DMS153 (cell line): ENCODE data around the gene PLIN5.
"Not testable (repeated sequence)": the region's sequence is repeated elsewhere in the genome, so short reads cannot be mapped to it uniquely, and the experiment has no call there.

Experiments
- DNase-seq: peaks from one replicate; lab custom pipeline; 2025; lab: John Stamatoyannopoulos, UW

PLIN5 gene

DNA sequence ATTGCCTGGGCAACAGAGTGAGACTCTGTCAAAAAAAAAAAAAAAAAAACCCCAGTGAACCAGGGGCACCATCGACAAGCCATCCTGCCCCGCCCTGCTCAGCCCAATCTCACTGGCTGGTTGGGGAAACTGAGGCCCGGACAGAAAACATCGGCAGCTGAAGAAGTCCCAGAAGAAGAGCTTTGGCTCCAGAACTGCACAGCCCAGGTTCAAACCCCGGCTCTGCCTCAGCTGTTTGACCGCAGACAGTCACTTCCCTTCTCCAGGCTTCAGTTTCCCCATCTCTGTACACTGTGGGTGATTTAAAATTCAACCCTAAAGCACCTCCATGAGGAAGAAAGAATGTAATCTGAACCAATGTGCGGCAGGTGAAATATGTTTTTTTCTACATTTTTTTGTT is 33.9 kb upstream of the PLIN5 start:
- no peak for DNase-seq

DNA sequence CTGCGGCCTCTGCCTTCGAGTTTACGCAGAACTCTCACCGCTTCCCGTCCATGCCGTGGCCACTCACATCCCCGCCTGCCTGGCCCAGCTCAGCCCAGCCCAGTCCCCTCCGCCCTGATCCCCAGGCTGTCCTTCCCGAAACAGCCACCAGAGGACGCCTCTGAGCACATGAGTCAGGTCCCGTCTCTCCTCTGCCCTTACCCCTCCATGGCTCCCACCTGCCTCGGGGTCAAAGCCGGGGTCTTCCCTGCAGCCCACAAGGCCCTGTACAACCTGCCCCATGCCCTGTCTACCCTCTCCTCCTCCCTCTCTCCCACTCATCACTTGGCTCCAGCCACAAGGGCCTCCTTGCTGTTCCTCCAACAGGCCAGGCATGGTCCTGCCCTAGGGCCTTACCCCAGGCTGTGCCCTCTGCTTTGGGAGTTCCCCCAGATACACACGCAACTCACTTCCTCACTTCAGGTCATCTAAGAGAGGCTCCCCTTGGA is 32.6 kb upstream of the PLIN5 start:
- DNase-seq: peak; percentile 17

DNA sequence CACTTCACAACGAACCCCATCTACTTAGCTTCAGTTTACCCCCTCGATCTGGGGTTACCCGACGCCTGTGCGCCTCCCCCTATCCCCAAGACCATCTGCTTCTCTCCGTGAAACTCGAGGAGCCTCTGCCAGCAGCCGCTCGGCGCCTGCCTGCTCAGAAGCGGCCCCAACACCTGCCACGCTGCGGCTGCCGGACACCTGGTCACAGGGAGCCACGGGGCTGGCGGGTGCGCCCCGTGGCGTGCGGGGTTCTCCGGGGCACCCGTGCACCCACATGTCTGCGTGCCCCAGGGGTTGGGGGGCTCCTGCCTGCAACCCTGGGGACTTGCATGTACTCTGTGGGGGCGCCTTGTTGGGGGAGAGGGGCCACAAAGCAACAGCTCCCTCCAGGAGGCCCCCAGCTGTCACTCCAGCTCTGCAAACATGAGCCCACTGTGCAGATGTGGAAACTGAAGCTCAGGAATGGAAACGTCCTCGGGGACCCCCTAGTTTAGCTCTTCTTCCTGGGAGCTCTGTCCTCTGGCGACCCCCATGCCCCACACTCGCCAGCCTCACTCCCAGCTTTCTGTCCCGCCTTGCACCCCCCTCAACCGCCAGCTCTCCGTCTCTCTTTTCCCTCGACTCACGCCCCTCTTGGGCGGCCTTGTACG is 31.5 kb upstream of the PLIN5 start:
- no peak for DNase-seq

DNA sequence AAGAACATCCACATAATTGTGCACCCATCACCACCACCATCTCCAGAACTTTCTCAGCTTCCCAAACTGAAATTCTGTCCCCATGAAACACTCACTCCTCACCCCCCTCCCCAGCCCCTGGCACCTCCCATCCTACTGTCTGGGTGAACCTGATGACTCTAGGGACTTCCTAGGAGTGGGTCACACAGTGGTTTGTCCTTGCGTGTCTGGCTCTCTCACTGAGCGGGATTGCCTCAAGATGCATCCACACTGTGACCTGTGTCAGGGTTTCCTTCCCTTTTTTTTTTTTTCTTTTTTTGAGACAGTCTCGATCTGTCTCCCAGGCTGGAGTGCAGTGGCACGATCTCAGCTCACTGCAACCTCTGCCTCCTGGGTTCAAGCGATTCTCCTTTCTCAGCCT is 28.5 kb upstream of the PLIN5 start:
- DNase-seq: not testable (repeated sequence)

DNA sequence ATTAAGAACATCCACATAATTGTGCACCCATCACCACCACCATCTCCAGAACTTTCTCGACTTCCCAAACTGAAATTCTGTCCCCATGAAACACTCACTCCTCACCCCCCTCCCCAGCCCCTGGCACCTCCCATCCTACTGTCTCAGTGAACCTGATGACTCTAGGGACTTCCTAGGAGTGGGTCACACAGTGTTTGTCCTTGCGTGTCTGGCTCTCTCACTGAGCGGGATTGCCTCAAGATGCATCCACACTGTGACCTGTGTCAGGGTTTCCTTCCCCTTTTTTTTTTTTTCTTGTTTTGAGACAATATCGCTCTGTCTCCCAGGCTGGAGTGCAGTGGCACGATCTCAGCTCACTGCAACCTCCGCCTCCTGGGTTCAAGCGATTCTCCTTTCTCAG is 27.1 kb upstream of the PLIN5 start:
- not testable (repeated sequence) for DNase-seq

DNA sequence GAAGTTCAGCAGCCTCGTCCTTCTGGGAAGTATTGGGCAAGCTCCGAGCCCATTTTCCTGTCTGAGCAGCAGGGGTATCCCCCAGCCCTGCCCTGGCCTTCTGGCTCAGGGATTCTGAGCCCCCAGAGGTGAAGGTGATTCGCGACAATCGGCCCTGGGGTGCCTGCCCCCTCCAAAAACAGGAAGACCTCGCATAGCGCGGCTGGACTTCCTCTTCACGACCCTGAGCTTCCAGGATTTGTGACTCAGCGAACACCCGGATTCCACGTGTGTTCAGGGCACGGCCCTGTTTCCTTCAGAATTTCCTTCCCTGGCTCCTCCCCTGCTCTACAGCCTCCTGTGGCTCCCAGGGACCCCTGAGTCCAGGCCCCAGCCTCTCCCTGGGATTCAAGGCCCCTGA is 24.5 kb upstream of the PLIN5 start, which contains the start of gene SEMA6B:
Gene SEMA6B (minus strand): TSS at position 116 of the 400 bp plus-strand sequence. CDS start 1,227 bp downstream, outside the sequence.
- DNase-seq: no peak

DNA sequence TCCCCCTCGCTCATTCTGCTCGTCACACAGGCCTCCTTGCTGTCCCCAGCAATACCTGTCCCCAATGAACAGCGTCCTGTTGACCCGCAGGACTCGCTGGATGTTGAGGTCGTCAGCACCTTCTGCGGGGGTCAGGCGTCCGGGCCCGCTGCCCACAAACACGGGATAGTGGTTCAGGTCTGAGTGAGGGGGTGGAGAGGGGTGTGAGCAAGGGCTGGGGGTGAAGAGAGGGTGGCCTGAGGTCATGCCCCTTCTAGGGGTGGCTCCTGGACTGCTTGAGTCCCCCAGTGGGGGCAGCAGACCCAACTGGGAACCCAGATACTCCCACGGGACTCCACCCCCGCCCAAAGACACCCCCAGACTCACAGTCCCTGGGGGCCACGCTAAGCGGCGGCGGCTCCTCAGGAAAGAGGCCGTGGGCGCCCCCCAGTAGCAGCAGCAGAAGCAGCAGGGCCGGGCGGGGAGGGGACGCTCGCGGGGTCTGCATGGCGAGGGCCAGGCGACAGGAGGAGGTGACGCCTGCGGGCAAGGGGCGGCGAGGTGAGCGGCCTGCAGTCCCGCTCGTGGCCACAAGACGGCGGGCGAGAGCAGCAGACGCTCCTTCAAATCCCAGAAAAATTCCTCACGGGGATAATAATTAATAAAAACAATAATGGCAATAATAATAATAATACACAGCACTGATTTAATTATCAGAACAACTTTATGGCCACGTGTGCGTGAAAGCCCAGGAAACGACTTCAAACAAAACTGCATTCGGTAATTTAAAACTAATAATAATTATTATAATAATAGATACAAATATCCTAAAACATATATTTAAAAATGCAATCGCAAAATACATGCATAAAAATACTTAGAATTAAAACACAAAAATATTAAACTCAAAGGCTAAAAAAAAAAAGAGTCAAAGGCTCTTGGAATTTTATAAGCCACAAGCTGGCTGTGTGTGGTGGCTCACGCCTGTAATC is 23.2 kb upstream of the PLIN5 start:
- no peak for DNase-seq

DNA sequence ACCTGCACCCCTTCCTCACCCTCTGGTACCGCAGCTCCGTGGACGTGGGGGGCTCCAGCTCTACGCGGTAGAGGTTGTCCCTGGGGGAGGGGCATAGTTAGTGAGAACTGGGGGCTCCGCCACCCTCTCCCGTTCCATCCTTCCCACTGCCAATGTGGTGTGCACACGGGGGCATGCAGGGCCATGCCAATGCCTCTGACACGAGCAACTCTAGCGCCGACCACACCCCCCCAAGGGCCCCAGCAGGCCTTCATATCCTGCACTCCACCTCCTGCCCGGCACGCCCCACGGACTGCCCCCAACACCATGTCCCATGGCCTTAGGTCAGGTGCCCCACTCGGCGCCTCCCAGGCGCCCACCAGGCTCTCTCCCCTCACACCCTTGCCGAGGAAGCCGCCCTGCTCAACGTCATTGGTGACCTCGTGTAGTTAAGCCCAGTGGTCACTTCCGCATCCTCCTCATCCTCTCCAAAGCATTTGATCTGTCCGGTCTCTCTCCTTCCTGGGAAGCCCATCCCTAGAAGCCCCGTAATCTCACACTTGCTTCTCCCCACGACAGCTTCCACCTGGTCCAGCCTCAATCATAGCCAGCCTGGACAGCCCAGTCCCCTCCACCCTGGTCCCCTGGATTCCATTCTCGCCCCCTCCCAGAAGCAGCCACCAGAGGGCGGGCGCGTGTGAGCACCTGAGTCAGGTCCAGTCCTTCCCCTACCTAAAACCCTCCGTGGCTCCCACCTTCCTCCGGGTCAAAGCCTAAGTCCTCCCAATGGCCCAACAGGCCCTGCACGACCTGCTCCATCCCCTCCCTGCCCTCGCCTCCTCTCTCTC is 22.3 kb upstream of the PLIN5 start:
- DNase-seq: no peak

DNA sequence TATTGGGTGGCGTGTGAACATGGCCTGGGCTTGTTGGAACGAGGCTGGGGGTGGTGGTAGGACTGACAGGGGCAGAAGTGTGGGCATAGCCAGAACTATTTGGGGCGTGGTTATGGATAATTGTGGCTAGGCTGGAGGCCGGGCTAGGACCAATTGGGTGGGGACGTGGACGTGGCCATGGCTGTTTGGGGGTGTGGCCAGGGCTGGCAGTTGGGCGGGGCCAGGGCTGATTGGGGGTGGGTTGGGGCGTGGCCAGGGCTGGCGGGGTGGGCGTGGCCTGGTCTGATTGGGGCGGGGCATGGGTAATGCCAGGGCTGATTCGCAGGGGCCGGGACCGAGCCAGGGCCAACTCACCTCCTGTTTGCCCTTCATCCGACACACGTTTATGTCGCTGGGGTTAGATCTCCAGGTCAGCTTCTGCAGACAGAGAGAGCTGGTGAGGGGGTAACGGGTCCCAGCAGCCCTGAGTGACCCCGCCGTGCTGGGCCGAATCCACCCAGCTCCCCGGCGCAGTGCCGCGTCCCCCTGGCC is 21.6 kb upstream of the PLIN5 start:
- DNase-seq: no peak

DNA sequence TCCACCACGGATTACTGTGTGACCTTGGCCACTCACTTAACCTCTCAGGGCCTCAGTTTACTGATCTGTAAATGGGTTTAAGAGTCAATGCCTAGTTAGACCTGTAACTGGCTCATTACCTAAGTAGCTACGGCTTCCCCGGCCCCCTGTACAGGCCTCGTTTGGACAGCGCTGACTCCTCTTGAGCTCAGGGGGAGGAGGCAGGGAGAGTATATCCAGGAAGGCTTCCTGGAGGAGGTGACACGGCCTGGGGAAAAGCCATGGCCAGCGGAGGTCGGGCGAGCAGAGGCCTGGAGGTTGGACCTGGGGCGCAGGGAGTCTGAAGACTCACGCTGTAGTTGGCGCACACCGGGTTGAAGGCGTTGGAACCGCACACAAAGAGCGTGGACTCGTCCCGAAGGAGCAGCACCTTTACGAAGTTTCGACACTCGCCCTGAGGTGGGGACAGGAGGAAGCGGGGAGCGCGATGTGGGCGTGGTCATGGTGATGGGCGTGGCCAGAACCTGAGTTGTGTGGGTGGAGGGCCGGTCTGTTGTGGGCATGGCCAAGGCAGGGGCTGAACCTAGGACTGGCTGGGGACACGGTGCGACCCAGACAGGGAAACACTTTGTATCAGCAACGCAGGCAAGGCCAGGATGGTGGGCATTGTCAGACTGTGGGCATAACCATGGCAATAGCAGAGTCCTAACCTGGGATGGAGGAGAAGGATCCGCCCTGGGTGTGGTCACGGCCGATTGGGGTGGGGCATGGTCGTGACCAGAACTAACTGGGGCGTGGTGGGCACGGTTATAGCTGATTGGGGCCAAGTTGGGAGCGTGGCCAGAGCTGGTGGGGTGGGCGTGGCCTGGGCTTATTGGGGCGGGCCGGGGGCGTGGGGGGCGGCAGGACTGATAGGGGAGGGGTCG is 20.9 kb upstream of the PLIN5 start:
- no peak for DNase-seq

DNA sequence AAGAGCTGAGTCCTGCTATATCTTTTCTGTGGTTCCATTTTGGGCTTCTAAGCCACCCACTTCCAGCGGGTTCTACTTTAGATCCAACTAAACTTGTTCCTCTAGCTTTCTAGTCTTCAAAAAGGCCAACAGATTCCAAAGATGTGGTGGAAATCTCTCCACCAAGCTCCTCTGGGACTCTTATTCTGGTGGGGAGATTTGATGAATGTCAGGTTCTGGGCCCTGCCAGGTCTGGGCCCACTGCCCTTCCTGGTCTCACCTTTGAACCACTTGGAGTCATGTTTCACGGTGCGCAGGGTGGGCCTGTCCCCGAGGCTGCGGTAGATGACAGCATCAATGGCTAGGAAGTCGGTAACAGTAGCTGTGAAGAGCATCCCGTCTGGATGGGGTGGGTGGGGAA is 19.7 kb upstream of the PLIN5 start:
- DNase-seq: no peak

DNA sequence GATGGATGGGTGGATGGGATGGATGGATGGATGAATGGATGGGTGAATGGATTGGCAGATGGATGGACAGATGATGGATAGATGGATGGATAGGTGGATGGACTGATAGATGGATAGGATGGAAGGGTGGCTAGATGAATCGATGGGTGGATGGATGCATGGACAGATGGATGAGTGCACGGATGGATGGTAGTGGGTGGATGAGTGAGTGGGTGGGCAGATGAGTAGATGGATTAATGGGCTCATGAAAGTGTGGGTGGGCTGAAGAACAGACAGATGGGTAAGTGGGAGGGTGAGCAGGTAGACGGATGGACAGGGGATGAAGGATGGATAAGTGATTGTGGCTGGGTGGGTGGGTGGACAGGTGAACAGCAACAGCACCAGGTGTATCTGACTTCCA is 18.8 kb upstream of the PLIN5 start:
- DNase-seq: no peak

DNA sequence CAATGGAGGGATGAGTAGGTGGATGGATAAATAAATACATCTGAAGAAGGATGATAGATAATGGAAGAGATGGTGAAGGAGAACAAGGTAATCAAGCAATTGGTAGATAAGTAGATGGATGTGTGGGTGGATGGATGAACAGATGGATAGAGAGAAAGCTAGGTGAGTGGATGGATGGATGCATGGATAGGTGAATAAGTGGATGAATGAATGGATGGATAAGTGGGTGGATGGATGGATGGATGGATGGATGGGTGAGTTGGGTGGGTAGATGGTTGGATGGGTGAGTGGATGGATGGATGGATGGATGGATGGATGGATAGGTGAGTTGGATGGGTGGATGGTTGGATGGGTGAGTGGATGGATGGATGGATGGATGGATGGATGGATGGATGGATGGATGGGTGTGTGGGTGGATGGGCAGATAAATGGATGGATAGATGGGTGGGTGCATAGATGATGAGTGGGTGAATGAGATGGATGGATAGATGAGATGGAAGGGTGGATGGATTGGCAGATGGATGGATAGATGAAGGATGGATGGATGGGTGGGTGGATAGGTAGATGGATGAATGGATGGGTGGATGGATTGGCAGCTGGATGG is 18.2 kb upstream of the PLIN5 start:
- DNase-seq: no peak

DNA sequence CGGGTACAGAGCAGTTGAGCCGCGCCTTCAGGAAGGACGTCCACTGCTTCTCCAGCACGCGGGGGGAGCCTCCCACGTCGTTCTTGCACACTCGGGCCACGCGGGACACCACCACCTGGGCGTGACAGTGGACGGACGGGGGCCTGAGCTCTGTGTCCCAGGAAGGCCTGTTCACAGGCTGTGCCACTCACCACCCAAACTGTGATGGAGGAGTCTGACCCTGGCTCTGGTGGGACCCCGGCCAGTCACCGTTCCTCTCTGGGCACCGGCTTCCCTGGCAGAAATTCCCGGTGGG is 17.4 kb upstream of the PLIN5 start:
- DNase-seq: no peak

DNA sequence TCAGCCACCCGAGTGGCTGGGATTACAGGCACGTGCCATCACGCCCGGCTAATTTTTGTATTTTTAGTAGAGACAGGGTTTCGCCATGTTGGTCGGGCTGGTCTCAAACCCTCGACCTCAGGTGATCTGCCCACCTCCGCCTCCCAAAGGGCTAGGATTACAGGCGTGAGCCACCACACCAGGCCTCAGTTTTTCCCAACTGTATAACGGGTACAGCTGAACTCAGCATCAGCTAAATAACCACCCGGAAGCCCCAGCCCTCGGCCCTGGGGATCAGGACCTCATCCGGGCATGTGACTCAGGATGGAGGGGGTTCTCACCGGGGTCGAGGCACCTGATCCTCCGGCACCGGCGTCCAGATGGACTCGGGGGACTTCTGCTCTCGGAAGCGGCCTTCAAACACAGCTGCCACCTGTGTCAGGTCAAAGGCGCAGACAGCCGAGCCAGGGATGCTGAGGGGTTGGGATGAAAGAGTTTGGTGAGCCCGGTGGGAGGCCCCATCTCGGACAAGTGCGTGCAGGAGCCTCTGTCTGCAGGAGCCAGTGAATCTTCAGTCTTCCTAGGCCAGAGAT is 15.5 kb upstream of the PLIN5 start:
- no peak for DNase-seq

DNA sequence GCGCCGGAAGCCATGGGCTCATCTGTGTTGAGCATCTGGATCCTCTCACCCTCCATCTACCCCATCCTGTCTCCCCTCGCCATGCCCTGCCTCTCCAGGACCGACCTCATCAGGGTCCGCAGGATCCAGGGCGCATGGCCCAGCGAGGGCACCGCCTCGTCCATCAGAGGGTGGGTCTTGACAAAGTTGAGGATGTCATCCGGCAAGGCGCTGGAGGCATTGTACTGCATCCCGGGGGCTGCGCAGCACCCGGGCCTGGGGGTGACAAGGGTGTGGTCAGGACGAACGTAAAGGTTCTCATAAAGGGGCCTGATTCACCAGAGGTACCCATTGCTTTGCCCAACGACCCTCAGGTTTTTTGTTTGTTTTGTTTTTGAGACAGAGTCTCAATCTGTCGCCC is 15.0 kb upstream of the PLIN5 start:
- no peak for DNase-seq

DNA sequence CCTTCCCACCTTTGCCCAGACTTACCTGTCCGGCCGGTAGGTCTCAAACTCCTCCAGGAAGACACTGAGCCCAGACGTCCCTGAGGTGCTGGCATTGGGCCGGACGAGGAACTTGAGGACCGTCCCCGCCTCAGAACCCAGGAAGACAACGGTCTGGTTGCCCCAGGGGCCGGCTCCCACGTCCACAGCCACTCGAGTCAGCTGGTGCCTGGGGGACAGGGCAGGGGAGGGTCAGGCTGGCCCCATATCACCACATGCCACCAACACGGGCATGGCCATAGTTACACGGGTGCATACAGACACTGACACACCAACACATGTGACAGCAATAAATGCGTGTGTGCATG is 13.2 kb upstream of the PLIN5 start:
- no peak for DNase-seq

DNA sequence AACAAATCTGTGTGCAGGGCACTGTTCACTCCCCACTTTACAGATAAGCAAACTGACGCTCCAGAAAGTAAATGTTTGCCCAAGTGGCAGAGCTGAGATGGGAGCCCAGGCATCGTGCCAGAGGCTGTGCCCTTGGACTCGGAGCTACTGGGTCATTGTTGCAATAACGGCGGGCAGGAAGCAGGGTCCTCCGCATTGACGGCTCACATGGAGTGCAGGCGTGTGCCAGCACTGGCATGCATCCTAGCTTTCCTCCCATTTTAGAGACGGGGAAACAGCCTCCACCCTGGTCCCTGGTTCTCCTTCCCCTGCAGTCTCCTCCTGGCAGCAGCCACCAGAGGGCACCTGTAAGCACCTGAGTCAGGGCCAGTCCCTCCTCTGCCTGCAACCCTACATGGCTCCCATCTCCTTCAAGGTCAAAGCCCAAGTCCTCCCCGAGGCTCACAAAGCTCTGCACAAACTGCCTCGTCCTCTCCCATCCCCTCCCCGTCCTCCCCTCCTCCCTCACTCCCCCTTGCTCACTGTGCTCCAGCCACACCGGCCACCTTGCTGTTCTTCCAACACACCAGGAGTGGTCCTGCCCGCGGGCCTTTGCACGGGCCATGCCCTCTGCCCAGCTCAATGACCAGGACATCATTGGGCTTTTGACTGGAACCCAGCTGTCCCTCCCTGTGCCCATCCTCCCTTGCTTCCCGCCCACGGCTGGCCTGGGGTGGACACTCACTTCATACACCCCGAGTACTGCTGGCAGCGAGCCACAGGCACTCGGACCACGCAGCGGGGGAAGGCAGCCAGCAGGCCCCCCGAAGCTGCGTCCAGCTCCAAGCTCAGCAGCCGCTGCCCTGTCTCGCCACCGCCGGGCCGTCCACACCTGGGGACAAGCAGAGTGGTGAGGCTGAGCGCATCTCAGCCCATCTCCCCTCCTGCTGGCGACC is 12.5 kb upstream of the PLIN5 start:
- DNase-seq: no peak
